Liver (tissue), 3 donors: ENCODE measurements around the gene FAM210B.

Source experiments
- CTCF ChIP-seq: fragments of 150-350 bp; IDR thresholded peaks from 2 replicates; pipeline ENCODE4 v1.5.1; 2017; ENCODE audit warnings: improper control_type of control experiment, low read depth, low read length; ENCODE audit not compliant: missing input control
- EGR1 ChIP-seq, 2 donors: IDR thresholded peaks; 2 replicates each; pipeline ENCODE4 v1.6.1; 2016 to 2018; ENCODE audit warnings: antibody characterized with exemption in 2 of 2, low read depth in 2 of 2
- GABPA ChIP-seq, 2 donors: IDR thresholded peaks in 1 of 2; conservative IDR thresholded peaks in 1 of 2; 2 replicates each; pipeline ENCODE4 v1.6.1; 2016; ENCODE audit warnings: antibody characterized with exemption in 2 of 2, mild to moderate bottlenecking in 1 of 2, moderate library complexity in 1 of 2
- HNF4A ChIP-seq, 2 donors: conservative IDR thresholded peaks; 2 replicates each; pipeline ENCODE4 v1.6.1; 2016; ENCODE audit warnings: antibody characterized with exemption in 2 of 2, mild to moderate bottlenecking in 2 of 2
- HNF4G ChIP-seq: IDR thresholded peaks from 2 replicates; pipeline ENCODE4 v1.6.1; 2016; ENCODE audit warnings: antibody characterized with exemption
- JUND ChIP-seq, 2 donors: IDR thresholded peaks; 2 replicates each; pipeline ENCODE4 v1.6.1; 2016; ENCODE audit warnings: antibody characterized with exemption in 2 of 2
- RAD21 ChIP-seq, 2 donors: IDR thresholded peaks; 2 replicates each; pipeline ENCODE4 v1.6.1; 2016; ENCODE audit warnings: antibody characterized with exemption in 2 of 2, mild to moderate bottlenecking in 2 of 2
- RXRA ChIP-seq, 2 donors: IDR thresholded peaks; 2 replicates each; pipeline ENCODE4 v1.6.1; 2017 to 2018; ENCODE audit warnings: antibody characterized with exemption in 2 of 2, mild to moderate bottlenecking in 1 of 2
- SP1 ChIP-seq: IDR thresholded peaks from 2 replicates; pipeline ENCODE4 v1.6.1; 2018; ENCODE audit warnings: antibody characterized with exemption, mild to moderate bottlenecking
- YY1 ChIP-seq: IDR thresholded peaks from 2 replicates; pipeline ENCODE4 v1.6.1; 2016; ENCODE audit warnings: antibody characterized with exemption, mild to moderate bottlenecking
- ZBTB33 ChIP-seq: IDR thresholded peaks from 2 replicates; pipeline ENCODE4 v1.6.1; 2016; ENCODE audit warnings: antibody characterized with exemption
- TF ChIP-seq, protein P1 (sequence below): IDR thresholded peaks from 2 replicates; pipeline ENCODE4 v1.6.1; 2016; ENCODE audit warnings: antibody characterized with exemption
- donor health status: healthy.
- donor health status: healthy.

DNA sequence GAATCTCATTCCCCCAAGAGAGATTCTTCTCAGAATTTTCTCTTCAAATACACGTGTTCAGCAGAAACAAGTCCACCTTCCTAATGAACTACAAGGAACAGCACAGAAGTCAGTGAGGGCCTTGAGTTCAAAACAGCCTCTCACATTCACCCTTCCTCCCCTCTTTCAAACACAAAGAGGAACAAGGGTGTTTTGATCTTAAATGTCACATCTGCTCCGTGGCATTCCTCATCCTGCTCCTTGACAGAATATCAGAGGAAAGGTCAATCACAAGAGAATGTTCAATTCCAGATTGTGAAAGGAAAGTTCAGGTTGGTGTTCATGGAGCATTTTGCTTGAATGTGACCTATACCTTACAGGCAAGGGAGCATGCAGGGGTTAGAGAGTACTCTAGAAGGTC lies 35.6 kb upstream of the FAM210B start:
- TF ChIP-seq ZBTB33 (no peak), CTCF (no peak), SP1 (no peak), GABPA (IDR thresholded peaks at IDR 0.05 in 1 of 2, conservative IDR thresholded peaks at IDR 0.05 in 1 of 2) (no peak), HNF4A (conservative IDR thresholded peaks at IDR 0.05) (no peak), RAD21 (IDR thresholded peaks at IDR 0.05) (no peak), JUND (IDR thresholded peaks at IDR 0.05) (no peak), YY1 (no peak), EGR1 (IDR thresholded peaks at IDR 0.05; ENCODE audit: low read depth in 2 of 2) (no peak), HNF4G (no peak), RXRA (IDR thresholded peaks at IDR 0.05) (no peak)
- TF ChIP-seq, protein P1, sequence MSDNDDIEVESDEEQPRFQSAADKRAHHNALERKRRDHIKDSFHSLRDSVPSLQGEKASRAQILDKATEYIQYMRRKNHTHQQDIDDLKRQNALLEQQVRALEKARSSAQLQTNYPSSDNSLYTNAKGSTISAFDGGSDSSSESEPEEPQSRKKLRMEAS, result no peak
